Thymus (tissue), 11 donors: ENCODE results near the gene NKX1-1. TPM values are rescaled to one million over a fixed set of nuclear protein-coding genes. Genes with fewer than 3 reads are reported as not detected.

ENCODE experiments used
- DNase-seq, 9 donors: peaks; one replicate each; pipeline ENCODE4 v3.0.0-alpha.2; 2013; ENCODE audit warnings: low spot score in 9 of 9, low read depth in 6 of 9, missing footprints in 1 of 9
- H3K27ac ChIP-seq, 2 donors: one replicate each; pipeline ENCODE4 v1.5.1; 2013; ENCODE audit warnings: control low read depth in 1 of 2, low read depth in 1 of 2, low read length in 1 of 2, mild to moderate bottlenecking in 1 of 2, moderate library complexity in 1 of 2
- H3K27me3 ChIP-seq, 2 donors: one replicate each; pipeline ENCODE4 v1.5.1; 2013; ENCODE audit warnings: low read length in 1 of 2; ENCODE audit not compliant: control insufficient read depth in 2 of 2, insufficient read depth in 1 of 2
- H3K36me3 ChIP-seq, 2 donors: one replicate each; pipeline ENCODE4 v1.5.1; 2013; ENCODE audit warnings: low read length in 1 of 2, mild to moderate bottlenecking in 1 of 2, moderate library complexity in 1 of 2; ENCODE audit not compliant: control insufficient read depth in 2 of 2, insufficient read depth in 2 of 2
- H3K4me1 ChIP-seq, 2 donors: one replicate each; pipeline ENCODE4 v1.5.1; 2013; ENCODE audit warnings: low read length in 2 of 2; ENCODE audit not compliant: control insufficient read depth in 2 of 2, insufficient read depth in 2 of 2
- H3K4me3 ChIP-seq, 2 donors: one replicate each; pipeline ENCODE4 v1.5.1; 2013; ENCODE audit warnings: low read length in 2 of 2, control low read depth in 1 of 2, mild to moderate bottlenecking in 1 of 2
- H3K9me3 ChIP-seq, 2 donors: one replicate each; pipeline ENCODE4 v1.5.1; 2013; ENCODE audit warnings: low read length in 1 of 2, mild to moderate bottlenecking in 1 of 2; ENCODE audit not compliant: control insufficient read depth in 2 of 2, insufficient read depth in 1 of 2
- WGBS: extraction: QIAGEN DNeasy Blood & Tissue Kit; methylation state at CpG from one replicate; pipeline ENCODE4 v1.1.7; 2013; 5-methylcytosine and 5-hydroxymethylcytosine counted together
- polyA plus RNA-seq: library from polyadenylated mRNA; stranded (reverse); fragments of 200-250 nt; gene quantifications from one replicate; pipeline ENCODE4 v1.2.3, GENCODE V29; 2013
- total RNA-seq: library from RNA; stranded (reverse); fragments of 120-200 nt; gene quantifications from one replicate; pipeline ENCODE4 v1.2.4, GENCODE V29; 2013
- donor health status: healthy.

The NKX1-1 gene
- total and polyA plus RNA-seq, 2 donors: 0.05 TPM; not detected in 1

- no peaks in the 10 kb centered on the region for H3K27me3 ChIP-seq
- H3K27ac ChIP-seq: no peak overlapping the region
- H3K36me3 ChIP-seq: peaks cover 0 to 41% of the 10 kb centered on the region in 2 donors
- peaks cover 0 to 4% of the 10 kb centered on the region in 2 donors for H3K4me1 ChIP-seq
- H3K9me3 ChIP-seq: no peaks in the 10 kb centered on the region
- H3K4me3 ChIP-seq: no peak overlapping the region
- DNase-seq: no peak
- WGBS: over 99% methylated on average over 13 of the region's 13 CpGs
Measured at GRCh38 chr4:1364748-1365147, 41.5 kb downstream of the NKX1-1 start.

DNA sequence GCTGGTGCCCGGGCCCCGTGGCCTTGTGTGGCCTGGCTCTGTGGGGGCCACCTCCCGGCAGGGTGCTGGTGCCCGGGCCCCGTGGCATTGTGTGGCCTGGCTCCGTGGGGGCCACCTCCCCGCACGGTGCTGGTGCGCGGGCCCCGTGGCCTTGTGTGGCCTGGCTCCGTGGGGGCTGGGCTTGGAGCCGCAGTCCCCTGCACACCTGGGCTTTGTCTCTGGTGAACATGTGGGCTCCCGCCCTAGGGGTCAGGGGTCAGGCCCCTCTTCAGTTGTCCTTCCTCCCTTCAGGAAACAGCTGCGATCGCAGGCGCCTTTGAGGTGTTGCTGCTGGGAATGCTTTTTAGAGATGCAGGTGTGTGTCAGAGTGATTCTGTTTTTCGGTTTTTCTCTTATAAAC, 42.0 kb downstream of the NKX1-1 start:
- Histone ChIP-seq H3K9me3 (no peaks in the 10 kb centered on the region), H3K4me1 (peaks cover 0 to 4% of the 10 kb centered on the region in 2 donors), H3K27me3 (no peaks in the 10 kb centered on the region), H3K36me3 (peaks cover 0 to 41% of the 10 kb centered on the region in 2 donors), H3K4me3 (no peak overlapping the region), H3K27ac (no peak overlapping the region)
- WGBS: 86% methylated on average over 16 of the region's 18 CpGs
- DNase-seq: no peak

DNA sequence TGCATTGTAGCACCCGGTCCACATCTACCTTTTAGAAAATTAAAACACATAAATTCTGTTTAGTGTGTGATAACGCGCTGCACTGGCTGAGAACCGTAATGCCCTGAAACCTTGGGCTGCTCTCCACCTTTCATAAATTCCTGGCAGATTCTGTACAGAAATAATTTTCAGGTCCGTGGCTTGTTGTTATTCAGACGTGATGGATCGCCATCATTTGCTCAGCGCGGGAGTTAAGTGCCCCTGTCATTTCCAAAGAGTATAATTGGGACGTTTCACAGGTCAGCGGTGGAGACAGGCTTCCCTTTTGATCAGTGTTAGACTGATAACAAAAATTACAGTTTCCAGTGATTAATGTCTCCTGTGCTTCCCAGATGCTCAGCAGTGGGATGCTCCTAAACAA, 42.7 kb downstream of the NKX1-1 start:
- Histone ChIP-seq H3K4me1 (peaks cover 0 to 4% of the 10 kb centered on the region in 2 donors), H3K4me3 (no peak overlapping the region), H3K36me3 (peaks cover 0 to 40% of the 10 kb centered on the region in 2 donors), H3K27me3 (no peaks in the 10 kb centered on the region), H3K27ac (no peak overlapping the region), H3K9me3 (no peaks in the 10 kb centered on the region)
- 97% methylated on average over 11 of the region's 11 CpGs for WGBS
- no peak for DNase-seq

- no peak overlapping the region for H3K4me3 ChIP-seq
- H3K27me3 ChIP-seq: no peaks in the 10 kb centered on the region
- H3K9me3 ChIP-seq: no peaks in the 10 kb centered on the region
- 98% methylated on average over 17 of the region's 17 CpGs for WGBS
- peaks cover 0 to 4% of the 10 kb centered on the region in 2 donors for H3K4me1 ChIP-seq
- peaks cover 0 to 39% of the 10 kb centered on the region in 2 donors for H3K36me3 ChIP-seq
- no peak overlapping the region for H3K27ac ChIP-seq
- no peak for DNase-seq
Measured at GRCh38 chr4:1362521-1362920, 43.7 kb downstream of the NKX1-1 start.

DNA sequence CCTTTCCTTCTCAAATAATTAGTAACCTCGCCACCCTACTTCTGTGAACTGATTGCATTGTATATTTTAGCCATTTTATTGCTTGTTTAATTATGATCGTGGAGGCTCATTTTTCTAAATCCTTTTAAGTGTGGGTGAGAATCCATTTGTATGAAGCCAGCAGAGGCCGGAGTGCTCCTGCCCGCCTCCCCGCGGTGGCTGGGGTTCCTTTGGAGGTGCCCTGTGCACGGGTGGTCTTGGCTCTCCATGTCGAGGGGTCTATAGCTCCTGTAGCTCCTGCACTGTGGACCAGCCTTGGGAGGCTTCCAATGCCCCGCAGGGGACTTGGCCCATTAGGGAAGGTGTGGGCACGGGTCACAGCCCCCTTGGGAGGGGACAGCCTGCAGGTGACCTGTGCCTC, 44.2 kb downstream of the NKX1-1 start:
- no peak for DNase-seq
- no peak overlapping the region for H3K4me3 ChIP-seq
- 98% methylated on average over 10 of the region's 10 CpGs for WGBS
- H3K4me1 ChIP-seq: peaks cover 0 to 4% of the 10 kb centered on the region in 2 donors
- no peaks in the 10 kb centered on the region for H3K27me3 ChIP-seq
- H3K9me3 ChIP-seq: no peaks in the 10 kb centered on the region
- H3K27ac ChIP-seq: no peak overlapping the region
- peaks cover 0 to 41% of the 10 kb centered on the region in 2 donors for H3K36me3 ChIP-seq

- 91% methylated on average over 18 of the region's 18 CpGs for WGBS
- DNase-seq: no peak
- H3K36me3 ChIP-seq: peaks cover 0 to 40% of the 10 kb centered on the region in 2 donors
Measured at GRCh38 chr4:1361431-1361830, 44.8 kb downstream of the NKX1-1 start.

GRCh38 chr4:1360423-1361283, 45.6 kb downstream of the NKX1-1 start:
- Histone ChIP-seq H3K4me1 (no peaks in the 10 kb centered on the region), H3K9me3 (no peaks in the 10 kb centered on the region), H3K27me3 (no peaks in the 10 kb centered on the region), H3K36me3 (peaks cover 2 to 38% of the 10 kb centered on the region in 2 donors), H3K27ac (no peak overlapping the region), H3K4me3 (no peak overlapping the region)
- no peak for DNase-seq
- WGBS: 94% methylated on average over 29 of the region's 29 CpGs

More at GRCh38 chr4:1361431-1361830, 44.8 kb downstream of the NKX1-1 start:
- no peaks in the 10 kb centered on the region for H3K27me3 ChIP-seq
- no peak overlapping the region for H3K27ac ChIP-seq
- H3K4me3 ChIP-seq: no peak overlapping the region
- H3K9me3 ChIP-seq: no peaks in the 10 kb centered on the region
- H3K4me1 ChIP-seq: peaks cover 0 to 4% of the 10 kb centered on the region in 2 donors

DNA sequence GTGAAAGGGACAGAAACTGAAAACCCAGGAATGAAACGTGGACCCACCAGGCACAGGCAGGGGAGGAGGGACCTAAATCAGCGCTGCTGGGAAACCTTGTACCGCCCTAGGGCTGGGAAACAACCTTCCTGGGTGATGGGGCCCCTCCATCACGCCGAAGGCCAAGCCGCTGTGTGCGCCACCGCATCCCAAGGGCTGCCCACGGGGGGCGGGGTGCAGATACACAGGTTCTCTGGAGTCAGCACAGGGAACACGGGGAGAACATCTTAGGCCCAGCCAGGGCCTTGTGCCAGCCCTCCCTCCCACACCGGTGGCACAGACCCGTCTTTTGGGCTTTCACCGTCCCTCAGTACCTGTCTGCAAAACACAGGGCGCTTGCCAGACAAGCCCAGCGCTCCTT, 46.3 kb downstream of the NKX1-1 start:
- no peak overlapping the region for H3K4me3 ChIP-seq
- H3K27me3 ChIP-seq: no peaks in the 10 kb centered on the region
- H3K9me3 ChIP-seq: no peaks in the 10 kb centered on the region
- no peak overlapping the region for H3K27ac ChIP-seq
- no peak for DNase-seq
- WGBS: 98% methylated on average over 16 of the region's 16 CpGs
- peaks cover 8 to 44% of the 10 kb centered on the region in 2 donors for H3K36me3 ChIP-seq
- H3K4me1 ChIP-seq: no peaks in the 10 kb centered on the region

- Histone ChIP-seq H3K36me3 (peaks cover 10 to 46% of the 10 kb centered on the region in 2 donors), H3K4me3 (no peak overlapping the region), H3K9me3 (no peaks in the 10 kb centered on the region), H3K27ac (no peak overlapping the region), H3K27me3 (no peaks in the 10 kb centered on the region), H3K4me1 (no peaks in the 10 kb centered on the region)
- 89% methylated on average over 14 of the region's 14 CpGs for WGBS
- no peak for DNase-seq
Measured at GRCh38 chr4:1359144-1359501, 47.1 kb downstream of the NKX1-1 start.
